ENCODE results near the gene DOCK1. TPM values are rescaled to one million over a fixed set of nuclear protein-coding genes. Genes with fewer than 3 reads are reported as not detected.

DOCK1 gene
- total and polyA plus RNA-seq, 2 donors, result 33.3 to 132 TPM

DNA sequence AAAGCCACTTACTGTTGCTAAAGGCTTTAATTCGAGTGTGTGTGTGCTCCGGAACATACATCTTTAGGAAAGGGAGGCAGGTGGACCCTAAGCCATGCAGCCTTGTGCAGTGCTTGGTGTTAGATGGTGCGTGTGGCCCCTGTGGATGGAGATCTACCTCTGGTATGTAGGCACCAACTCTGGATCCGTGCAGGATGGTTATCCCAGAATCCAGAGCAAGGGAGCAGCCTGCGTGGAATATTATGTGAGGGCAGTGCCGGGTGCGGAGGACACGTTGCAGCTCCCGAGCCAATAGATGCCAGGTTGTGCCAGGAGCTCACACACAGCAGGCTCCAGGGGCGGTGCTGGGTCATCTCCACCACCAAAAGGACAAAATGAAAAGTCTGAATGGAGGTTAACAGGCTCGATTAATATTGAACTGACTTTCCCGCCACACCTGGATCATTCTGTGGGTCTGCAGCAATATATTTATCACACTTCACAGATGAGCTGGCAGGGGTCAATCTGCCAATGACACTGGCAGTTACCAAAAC, 500.9 kb downstream of the DOCK1 start:
- DNase-seq (ENCODE audit: extremely low spot score), result no peak
- Histone ChIP-seq H3K36me3 (ENCODE audit: insufficient read depth) (no peaks in the 10 kb centered on the region), H3K4me3 (ENCODE audit: low read depth, low read length) (no peak overlapping the region), H3K4me1 (ENCODE audit: insufficient read depth) (no peaks in the 10 kb centered on the region), H3K27ac (ENCODE audit: low read depth) (no peak overlapping the region)
- 97% methylated on average over 12 of the region's 12 CpGs for WGBS

- Histone ChIP-seq H3K4me3 (ENCODE audit: low read depth, low read length) (no peak overlapping the region), H3K27ac (ENCODE audit: low read depth) (no peak overlapping the region), H3K4me1 (ENCODE audit: insufficient read depth) (no peaks in the 10 kb centered on the region), H3K36me3 (ENCODE audit: insufficient read depth) (no peaks in the 10 kb centered on the region)
- 85% methylated on average over 6 of the region's 6 CpGs for WGBS
- DNase-seq (ENCODE audit: extremely low spot score), result no peak
These were observed 502.3 kb downstream of the DOCK1 start for GRCh38 chr10:127407551-127407950.

- Histone ChIP-seq H3K27ac (ENCODE audit: low read depth) (no peak overlapping the region), H3K4me3 (ENCODE audit: low read depth, low read length) (no peak overlapping the region), H3K36me3 (ENCODE audit: insufficient read depth) (no peaks in the 10 kb centered on the region), H3K4me1 (ENCODE audit: insufficient read depth) (no peaks in the 10 kb centered on the region)
- no peak for DNase-seq (ENCODE audit: extremely low spot score)
- 84% methylated on average over 15 of the region's 15 CpGs for WGBS
These were observed 503.0 kb downstream of the DOCK1 start for GRCh38 chr10:127408112-127408710.

DNA sequence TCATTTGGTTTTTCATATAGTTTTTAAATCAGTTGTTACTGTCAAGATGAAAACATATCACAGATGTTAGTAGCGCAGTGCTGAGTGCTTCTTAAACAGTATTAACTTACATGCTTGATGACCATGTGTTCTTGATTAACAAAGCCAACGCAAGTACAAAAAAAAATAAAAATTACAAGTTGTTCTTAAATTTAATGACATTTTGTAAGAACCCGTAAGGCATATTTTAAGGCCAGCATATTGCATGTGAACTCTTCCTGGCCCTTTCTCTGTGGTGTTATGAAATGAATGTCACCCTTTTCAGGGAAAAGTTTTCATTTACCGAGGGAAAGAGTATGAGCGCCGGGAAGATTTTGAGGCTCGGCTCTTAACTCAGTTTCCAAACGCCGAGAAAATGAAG, 503.5 kb downstream of the DOCK1 start:
- WGBS, result 84% methylated on average over 9 of the region's 9 CpGs
- Histone ChIP-seq H3K36me3 (ENCODE audit: insufficient read depth) (no peaks in the 10 kb centered on the region), H3K4me3 (ENCODE audit: low read depth, low read length) (no peak overlapping the region), H3K4me1 (ENCODE audit: insufficient read depth) (no peaks in the 10 kb centered on the region), H3K27ac (ENCODE audit: low read depth) (no peak overlapping the region)
- DNase-seq (ENCODE audit: extremely low spot score), result no peak

GRCh38 chr10:127410030-127410429, 504.8 kb downstream of the DOCK1 start:
- no peak overlapping the region for H3K27ac ChIP-seq (ENCODE audit: low read depth)
- no peak overlapping the region for H3K4me3 ChIP-seq (ENCODE audit: low read depth, low read length)
- 87% methylated on average over 9 of the region's 9 CpGs for WGBS
- no peaks in the 10 kb centered on the region for H3K4me1 ChIP-seq (ENCODE audit: insufficient read depth)
- DNase-seq (ENCODE audit: extremely low spot score), result no peak
- no peaks in the 10 kb centered on the region for H3K36me3 ChIP-seq (ENCODE audit: insufficient read depth)

GRCh38 chr10:127411062-127411461, 505.8 kb downstream of the DOCK1 start:
- Histone ChIP-seq H3K4me3 (ENCODE audit: low read depth, low read length) (no peak overlapping the region), H3K36me3 (ENCODE audit: insufficient read depth) (no peaks in the 10 kb centered on the region), H3K27ac (ENCODE audit: low read depth) (no peak overlapping the region), H3K4me1 (ENCODE audit: insufficient read depth) (no peaks in the 10 kb centered on the region)
- 97% methylated on average over 10 of the region's 10 CpGs for WGBS
- DNase-seq (ENCODE audit: extremely low spot score), result no peak

- Histone ChIP-seq H3K36me3 (ENCODE audit: insufficient read depth) (peaks cover under 1% of the 10 kb centered on the region), H3K4me3 (ENCODE audit: low read depth, low read length) (no peak overlapping the region), H3K27ac (ENCODE audit: low read depth) (no peak overlapping the region), H3K4me1 (ENCODE audit: insufficient read depth) (no peaks in the 10 kb centered on the region)
- no peak for DNase-seq (ENCODE audit: extremely low spot score)
- 93% methylated on average over 11 of the region's 11 CpGs for WGBS
These were observed 508.1 kb downstream of the DOCK1 start for GRCh38 chr10:127413326-127413725.

DNA sequence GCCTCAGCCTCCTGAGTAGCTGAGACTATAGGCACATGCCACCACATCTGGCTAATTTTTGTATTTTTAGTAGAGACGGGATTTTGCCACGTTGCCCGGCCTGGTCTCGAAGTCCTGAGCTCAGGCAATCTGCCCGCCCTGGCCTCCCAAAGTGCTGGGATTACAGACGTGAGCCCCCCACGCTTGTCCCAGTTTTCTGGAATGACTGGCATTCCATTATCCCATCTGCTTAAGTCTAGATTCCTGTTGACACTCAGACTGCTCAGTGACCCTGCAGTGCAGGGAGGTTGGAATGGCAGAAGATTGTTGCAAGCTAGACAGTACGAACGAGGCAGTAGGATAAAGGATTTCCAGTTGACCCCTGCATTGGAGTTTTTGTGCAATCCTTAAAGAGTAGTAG, 508.8 kb downstream of the DOCK1 start:
- H3K36me3 ChIP-seq (ENCODE audit: insufficient read depth), result peaks cover 3% of the 10 kb centered on the region
- WGBS, result 85% methylated on average over 9 of the region's 9 CpGs

DNA sequence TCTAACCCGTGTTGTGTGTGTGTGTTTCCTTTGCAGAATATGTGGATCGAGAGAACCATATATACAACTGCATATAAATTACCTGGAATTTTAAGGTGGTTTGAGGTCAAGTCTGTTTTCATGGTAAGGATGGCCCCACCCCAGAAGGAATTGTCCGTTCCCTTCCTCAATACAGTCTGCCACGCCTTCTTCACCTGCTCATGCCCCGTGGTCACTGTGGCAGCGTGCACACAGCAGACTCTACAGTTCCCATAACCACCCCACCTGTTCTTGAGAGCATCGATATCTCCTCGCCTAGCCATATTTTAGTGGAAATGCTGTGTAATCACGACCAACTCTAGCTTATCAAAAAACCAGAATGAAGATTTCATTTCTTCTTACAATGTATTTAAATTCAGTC, 509.9 kb downstream of the DOCK1 start:
- no peak overlapping the region for H3K4me3 ChIP-seq (ENCODE audit: low read depth, low read length)
- WGBS, result 91% methylated on average over 9 of the region's 9 CpGs
- no peak overlapping the region for H3K27ac ChIP-seq (ENCODE audit: low read depth)
- no peaks in the 10 kb centered on the region for H3K4me1 ChIP-seq (ENCODE audit: insufficient read depth)
- peaks cover 3% of the 10 kb centered on the region for H3K36me3 ChIP-seq (ENCODE audit: insufficient read depth)
- no peak for DNase-seq (ENCODE audit: extremely low spot score)

More for the DNA sequence above, 508.8 kb downstream of the DOCK1 start:
- DNase-seq (ENCODE audit: extremely low spot score), result no peak
- no peak overlapping the region for H3K4me3 ChIP-seq (ENCODE audit: low read depth, low read length)
- no peaks in the 10 kb centered on the region for H3K4me1 ChIP-seq (ENCODE audit: insufficient read depth)
- no peak overlapping the region for H3K27ac ChIP-seq (ENCODE audit: low read depth)

DNA sequence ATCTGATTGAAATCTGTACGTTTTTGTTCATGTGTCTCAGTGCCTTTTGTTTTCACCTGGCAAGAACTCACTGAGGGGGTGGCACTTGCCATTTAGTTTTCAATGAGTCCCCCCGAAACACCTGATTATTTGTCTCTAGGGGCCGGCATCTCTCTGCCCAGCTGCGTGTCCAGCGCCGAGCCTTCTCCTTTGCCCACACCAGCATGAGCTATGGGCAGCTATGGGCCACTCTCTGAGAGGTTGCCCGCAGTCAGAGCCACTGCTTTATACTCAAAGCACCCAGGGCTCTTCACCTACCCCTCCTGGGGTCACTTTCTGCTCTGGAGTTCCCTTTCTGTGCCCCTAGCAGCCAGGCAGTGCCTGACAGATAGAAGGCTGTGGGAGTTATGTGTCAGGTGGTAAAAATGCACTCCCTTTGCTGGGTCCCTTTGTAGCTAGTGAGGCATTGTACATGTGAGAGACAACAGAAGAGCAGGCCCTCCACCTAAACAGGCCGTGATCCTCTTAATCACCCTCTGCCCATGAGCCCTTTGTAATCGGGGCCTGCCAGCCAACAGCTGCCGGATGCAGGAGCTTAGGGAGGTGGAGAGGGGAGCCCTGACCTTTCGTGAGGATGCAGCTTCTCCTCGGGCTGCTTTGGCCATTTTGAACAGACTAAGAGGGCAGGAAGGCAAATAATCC, 510.8 kb downstream of the DOCK1 start:
- DNase-seq (ENCODE audit: extremely low spot score), result no peak
- H3K36me3 ChIP-seq (ENCODE audit: insufficient read depth), result peaks cover 3% of the 10 kb centered on the region
- H3K4me1 ChIP-seq (ENCODE audit: insufficient read depth), result no peaks in the 10 kb centered on the region
- H3K27ac ChIP-seq (ENCODE audit: low read depth), result no peak overlapping the region
- WGBS, result 88% methylated on average over 12 of the region's 12 CpGs
- H3K4me3 ChIP-seq (ENCODE audit: low read depth, low read length), result no peak overlapping the region

- Histone ChIP-seq H3K36me3 (ENCODE audit: insufficient read depth) (peaks cover 3% of the 10 kb centered on the region), H3K4me3 (ENCODE audit: low read depth, low read length) (no peak overlapping the region), H3K4me1 (ENCODE audit: insufficient read depth) (no peaks in the 10 kb centered on the region), H3K27ac (ENCODE audit: low read depth) (no peak overlapping the region)
- no peak for DNase-seq (ENCODE audit: extremely low spot score)
- 80% methylated on average over 10 of the region's 10 CpGs for WGBS
These were observed 511.8 kb downstream of the DOCK1 start for GRCh38 chr10:127417031-127417430.

DNA sequence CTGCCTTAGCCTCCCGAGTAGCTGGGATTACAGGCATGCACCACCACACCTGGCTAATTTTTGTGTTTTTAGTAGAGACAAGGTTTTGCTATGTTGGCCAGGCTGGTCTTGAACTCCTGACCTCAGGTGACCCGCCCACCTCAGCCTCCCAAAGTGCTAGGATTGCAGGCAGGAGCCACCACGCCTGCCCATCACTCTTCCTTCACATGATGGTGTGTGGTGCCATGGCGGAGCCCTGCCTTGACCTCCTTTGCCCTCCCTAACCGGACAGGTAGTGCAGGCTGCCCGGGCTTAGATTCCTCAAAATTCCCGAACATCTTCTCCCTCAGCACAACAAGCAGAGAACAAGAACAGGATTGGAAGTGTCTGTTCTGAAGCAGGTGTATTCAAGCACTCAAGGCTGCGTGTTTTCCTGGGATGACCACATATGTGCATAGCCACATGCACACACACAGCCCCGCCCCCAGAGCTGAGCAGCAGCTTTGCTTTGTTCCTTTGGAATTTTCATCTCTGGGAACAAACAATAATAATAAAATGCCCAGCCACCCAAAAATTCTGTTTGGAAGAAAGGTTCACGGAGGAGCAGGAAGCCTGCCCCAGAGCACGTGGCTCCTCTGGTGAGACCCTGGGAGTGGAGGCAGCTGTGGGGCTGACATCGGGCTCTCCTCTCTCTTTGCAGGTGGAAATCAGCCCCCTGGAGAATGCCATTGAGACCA, 512.6 kb downstream of the DOCK1 start:
- Histone ChIP-seq H3K4me1 (ENCODE audit: insufficient read depth) (no peaks in the 10 kb centered on the region), H3K4me3 (ENCODE audit: low read depth, low read length) (no peak overlapping the region), H3K27ac (ENCODE audit: low read depth) (no peak overlapping the region), H3K36me3 (ENCODE audit: insufficient read depth) (peaks cover 3% of the 10 kb centered on the region)
- WGBS, result 90% methylated on average over 12 of the region's 12 CpGs
- DNase-seq (ENCODE audit: extremely low spot score), result no peak

DNA sequence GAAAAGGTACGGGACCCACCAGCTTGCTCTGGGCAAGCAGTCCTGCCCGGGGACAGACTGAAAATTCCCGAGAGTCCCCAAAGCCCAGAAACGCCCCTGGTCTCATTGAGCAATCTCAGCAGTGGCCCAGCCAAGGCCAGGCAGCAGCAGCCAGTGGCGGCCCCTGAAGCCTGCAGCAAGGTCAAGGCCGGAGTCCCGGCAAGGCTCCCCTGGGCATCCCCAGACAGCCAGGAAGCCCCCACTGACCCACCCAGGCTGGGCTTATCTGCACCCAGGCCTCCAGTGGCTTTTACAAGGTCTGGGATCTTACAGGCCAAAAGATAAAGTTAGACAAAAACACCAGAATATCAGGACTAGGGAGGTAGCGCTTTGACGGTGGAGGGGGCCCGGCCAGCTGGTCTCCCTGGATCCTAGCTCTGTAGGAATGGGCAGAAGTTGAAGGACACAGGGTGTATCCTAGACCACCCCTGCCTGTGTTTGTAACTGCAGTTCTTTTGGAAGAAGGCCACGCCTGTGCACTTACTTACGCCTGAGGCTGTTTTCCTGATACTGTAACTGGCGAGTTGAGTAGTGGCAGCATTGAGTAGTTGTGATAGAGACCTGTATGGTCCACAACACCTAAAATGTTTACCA, 513.4 kb downstream of the DOCK1 start:
- peaks cover 3% of the 10 kb centered on the region for H3K36me3 ChIP-seq (ENCODE audit: insufficient read depth)
- 85% methylated on average over 13 of the region's 13 CpGs for WGBS
- H3K4me1 ChIP-seq (ENCODE audit: insufficient read depth), result no peaks in the 10 kb centered on the region
- DNase-seq (ENCODE audit: extremely low spot score), result no peak
- H3K27ac ChIP-seq (ENCODE audit: low read depth), result no peak overlapping the region
- H3K4me3 ChIP-seq (ENCODE audit: low read depth, low read length), result no peak overlapping the region
